ENCODE measurements around the gene CTNNA3.

CTNNA3 gene

GRCh38 chr10:66862687-66863258 is 833.2 kb downstream of the CTNNA3 start:
- Histone ChIP-seq H3K27ac (ENCODE audit: low read length) (no peak overlapping the region), H3K36me3 (ENCODE audit: insufficient read depth, low read depth, low read length) (no peaks in the 10 kb centered on the region), H3K9ac (ENCODE audit: low read depth, low read length) (no peak overlapping the region)

GRCh38 chr10:66860376-66860945 is 835.5 kb downstream of the CTNNA3 start:
- H3K9ac ChIP-seq (ENCODE audit: low read depth, low read length) = no peak overlapping the region
- H3K36me3 ChIP-seq (ENCODE audit: insufficient read depth, low read depth, low read length) = no peaks in the 10 kb centered on the region
- H3K27me3 ChIP-seq (ENCODE audit: insufficient read depth, low read length) = no peaks in the 10 kb centered on the region
- H3K4me1 ChIP-seq (ENCODE audit: insufficient read depth, low read length) = no peaks in the 10 kb centered on the region
- H3K9me3 ChIP-seq (ENCODE audit: insufficient read depth, low read depth, low read length) = no peaks in the 10 kb centered on the region
- no peak overlapping the region for H3K4me3 ChIP-seq (ENCODE audit: low read length)
- no peak overlapping the region for H3K27ac ChIP-seq (ENCODE audit: low read length)

More at GRCh38 chr10:66862687-66863258, 833.2 kb downstream of the CTNNA3 start:
- H3K4me3 ChIP-seq (ENCODE audit: low read length) = no peak overlapping the region
- H3K9me3 ChIP-seq (ENCODE audit: insufficient read depth, low read depth, low read length) = no peaks in the 10 kb centered on the region
- no peaks in the 10 kb centered on the region for H3K4me1 ChIP-seq (ENCODE audit: insufficient read depth, low read length)
- no peaks in the 10 kb centered on the region for H3K27me3 ChIP-seq (ENCODE audit: insufficient read depth, low read length)

- H3K27me3 ChIP-seq (ENCODE audit: insufficient read depth, low read length) = no peaks in the 10 kb centered on the region
- 0 out of 2 replicates have a peak, but pooled peaks cover 4% of the 10 kb centered on the region for H3K4me1 ChIP-seq (ENCODE audit: insufficient read depth, low read length)
- H3K9ac ChIP-seq (ENCODE audit: low read depth, low read length) = no peak overlapping the region
- no peaks in the 10 kb centered on the region for H3K36me3 ChIP-seq (ENCODE audit: insufficient read depth, low read depth, low read length)
- no peaks in the 10 kb centered on the region for H3K9me3 ChIP-seq (ENCODE audit: insufficient read depth, low read depth, low read length)
- no peak overlapping the region for H3K4me3 ChIP-seq (ENCODE audit: low read length)
- H3K27ac ChIP-seq (ENCODE audit: low read length) = no peak overlapping the region
These were observed 843.2 kb downstream of the CTNNA3 start for GRCh38 chr10:66852811-66853210.

- Histone ChIP-seq H3K36me3 (ENCODE audit: insufficient read depth, low read depth, low read length) (no peaks in the 10 kb centered on the region), H3K27me3 (ENCODE audit: insufficient read depth, low read length) (no peaks in the 10 kb centered on the region), H3K4me3 (ENCODE audit: low read length) (no peak overlapping the region), H3K4me1 (ENCODE audit: insufficient read depth, low read length) (peaks cover 9% of the 10 kb centered on the region; the same call in 1 of the 2 replicates), H3K9ac (ENCODE audit: low read depth, low read length) (no peak overlapping the region), H3K9me3 (ENCODE audit: insufficient read depth, low read depth, low read length) (no peaks in the 10 kb centered on the region), H3K27ac (ENCODE audit: low read length) (no peak overlapping the region)
These were observed 847.1 kb downstream of the CTNNA3 start for GRCh38 chr10:66848856-66849255.

- H3K36me3 ChIP-seq (ENCODE audit: insufficient read depth, low read depth, low read length) = no peaks in the 10 kb centered on the region
- peaks cover 9% of the 10 kb centered on the region; the same call in 1 of the 2 replicates for H3K4me1 ChIP-seq (ENCODE audit: insufficient read depth, low read length)
- H3K4me3 ChIP-seq (ENCODE audit: low read length) = no peak overlapping the region
- no peak overlapping the region for H3K27ac ChIP-seq (ENCODE audit: low read length)
- H3K9me3 ChIP-seq (ENCODE audit: insufficient read depth, low read depth, low read length) = no peaks in the 10 kb centered on the region
- no peak overlapping the region for H3K9ac ChIP-seq (ENCODE audit: low read depth, low read length)
- H3K27me3 ChIP-seq (ENCODE audit: insufficient read depth, low read length) = no peaks in the 10 kb centered on the region
These were observed 851.6 kb downstream of the CTNNA3 start for GRCh38 chr10:66844176-66844942.

- H3K36me3 ChIP-seq (ENCODE audit: insufficient read depth, low read depth, low read length) = no peaks in the 10 kb centered on the region
- no peak overlapping the region for H3K9ac ChIP-seq (ENCODE audit: low read depth, low read length)
- no peaks in the 10 kb centered on the region for H3K9me3 ChIP-seq (ENCODE audit: insufficient read depth, low read depth, low read length)
- H3K27ac ChIP-seq (ENCODE audit: low read length) = no peak overlapping the region
- no peak overlapping the region for H3K4me3 ChIP-seq (ENCODE audit: low read length)
- peaks cover 5% of the 10 kb centered on the region; the same call in 1 of the 2 replicates for H3K4me1 ChIP-seq (ENCODE audit: insufficient read depth, low read length)
- no peaks in the 10 kb centered on the region for H3K27me3 ChIP-seq (ENCODE audit: insufficient read depth, low read length)
These were observed 852.6 kb downstream of the CTNNA3 start for GRCh38 chr10:66843396-66843795.

- H3K4me3 ChIP-seq (ENCODE audit: low read length) = no peak overlapping the region
- H3K27me3 ChIP-seq (ENCODE audit: insufficient read depth, low read length) = no peaks in the 10 kb centered on the region
- no peak overlapping the region for H3K9ac ChIP-seq (ENCODE audit: low read depth, low read length)
- H3K36me3 ChIP-seq (ENCODE audit: insufficient read depth, low read depth, low read length) = no peaks in the 10 kb centered on the region
- no peak overlapping the region for H3K27ac ChIP-seq (ENCODE audit: low read length)
- no peaks in the 10 kb centered on the region for H3K9me3 ChIP-seq (ENCODE audit: insufficient read depth, low read depth, low read length)
- H3K4me1 ChIP-seq (ENCODE audit: insufficient read depth, low read length) = peaks cover 5% of the 10 kb centered on the region; the same call in 1 of the 2 replicates
These were observed 853.1 kb downstream of the CTNNA3 start for GRCh38 chr10:66842867-66843266.

- no peak overlapping the region for H3K9ac ChIP-seq (ENCODE audit: low read depth, low read length)
- no peak overlapping the region for H3K4me3 ChIP-seq (ENCODE audit: low read length)
- no peaks in the 10 kb centered on the region for H3K27me3 ChIP-seq (ENCODE audit: insufficient read depth, low read length)
- H3K9me3 ChIP-seq (ENCODE audit: insufficient read depth, low read depth, low read length) = no peaks in the 10 kb centered on the region
- no peaks in the 10 kb centered on the region for H3K36me3 ChIP-seq (ENCODE audit: insufficient read depth, low read depth, low read length)
- no peak overlapping the region for H3K27ac ChIP-seq (ENCODE audit: low read length)
- peaks cover 5% of the 10 kb centered on the region; the same call in 1 of the 2 replicates for H3K4me1 ChIP-seq (ENCODE audit: insufficient read depth, low read length)
These were observed 853.6 kb downstream of the CTNNA3 start for GRCh38 chr10:66842371-66842770.

GRCh38 chr10:66838656-66839055 is 857.3 kb downstream of the CTNNA3 start:
- Histone ChIP-seq H3K4me3 (ENCODE audit: low read length) (no peak overlapping the region), H3K9ac (ENCODE audit: low read depth, low read length) (no peak overlapping the region), H3K9me3 (ENCODE audit: insufficient read depth, low read depth, low read length) (no peaks in the 10 kb centered on the region), H3K4me1 (ENCODE audit: insufficient read depth, low read length) (peaks cover 10% of the 10 kb centered on the region), H3K27me3 (ENCODE audit: insufficient read depth, low read length) (no peaks in the 10 kb centered on the region), H3K27ac (ENCODE audit: low read length) (no peak overlapping the region), H3K36me3 (ENCODE audit: insufficient read depth, low read depth, low read length) (no peaks in the 10 kb centered on the region)

GRCh38 chr10:66837990-66838389 is 858.0 kb downstream of the CTNNA3 start:
- Histone ChIP-seq H3K36me3 (ENCODE audit: insufficient read depth, low read depth, low read length) (no peaks in the 10 kb centered on the region), H3K4me3 (ENCODE audit: low read length) (no peak overlapping the region), H3K27me3 (ENCODE audit: insufficient read depth, low read length) (no peaks in the 10 kb centered on the region), H3K27ac (ENCODE audit: low read length) (no peak overlapping the region), H3K4me1 (ENCODE audit: insufficient read depth, low read length) (peaks cover 10% of the 10 kb centered on the region), H3K9ac (ENCODE audit: low read depth, low read length) (no peak overlapping the region), H3K9me3 (ENCODE audit: insufficient read depth, low read depth, low read length) (no peaks in the 10 kb centered on the region)

- no peak overlapping the region for H3K4me3 ChIP-seq (ENCODE audit: low read length)
- H3K4me1 ChIP-seq (ENCODE audit: insufficient read depth, low read length) = peaks cover 10% of the 10 kb centered on the region
- no peaks in the 10 kb centered on the region for H3K36me3 ChIP-seq (ENCODE audit: insufficient read depth, low read depth, low read length)
- H3K9ac ChIP-seq (ENCODE audit: low read depth, low read length) = no peak overlapping the region
- no peaks in the 10 kb centered on the region for H3K27me3 ChIP-seq (ENCODE audit: insufficient read depth, low read length)
- H3K27ac ChIP-seq (ENCODE audit: low read length) = no peak overlapping the region
- H3K9me3 ChIP-seq (ENCODE audit: insufficient read depth, low read depth, low read length) = no peaks in the 10 kb centered on the region
These were observed 858.7 kb downstream of the CTNNA3 start for GRCh38 chr10:66837335-66837734.

- no peak overlapping the region for H3K9ac ChIP-seq (ENCODE audit: low read depth, low read length)
- no peaks in the 10 kb centered on the region for H3K36me3 ChIP-seq (ENCODE audit: insufficient read depth, low read depth, low read length)
- no peak overlapping the region for H3K4me3 ChIP-seq (ENCODE audit: low read length)
- H3K9me3 ChIP-seq (ENCODE audit: insufficient read depth, low read depth, low read length) = no peaks in the 10 kb centered on the region
- no peaks in the 10 kb centered on the region for H3K27me3 ChIP-seq (ENCODE audit: insufficient read depth, low read length)
- no peak overlapping the region for H3K27ac ChIP-seq (ENCODE audit: low read length)
- H3K4me1 ChIP-seq (ENCODE audit: insufficient read depth, low read length) = peaks cover 10% of the 10 kb centered on the region
These were observed 859.2 kb downstream of the CTNNA3 start for GRCh38 chr10:66836771-66837170.
